HepG2 (cell line): ENCODE data around the gene SIRT5. TPM values are rescaled to one million over a fixed set of nuclear protein-coding genes. Genes with fewer than 3 reads are reported as not detected.

Experiments
- FOXA3 ChIP-seq: IDR thresholded peaks from 2 replicates; pipeline ENCODE4 v1.6.1; 2016; ENCODE audit warnings: missing genetic modification reagents, missing compliant biosample characterization
- HNF4G ChIP-seq, 2 experiments: sonication (generic) in 1 of 2; formaldehyde crosslinking in 1 of 2; IDR thresholded peaks; 2 replicates each; pipeline versions ENCODE4 v1.4.0 to v1.6.1; 2011 to 2020; ENCODE audit warnings: borderline replicate concordance in 2 of 2, low read depth in 2 of 2, mild to moderate bottlenecking in 2 of 2, low read length in 1 of 2, missing genetic modification reagents in 1 of 2, moderate library complexity in 1 of 2
- KDM5A ChIP-seq: fragments of 200-600 bp; sonication (generic); IDR thresholded peaks from 2 replicates; pipeline ENCODE4 v1.7.0; 2018; ENCODE audit warnings: antibody characterized with exemption, mild to moderate bottlenecking, low read length, borderline replicate concordance
- KLF9 ChIP-seq: IDR thresholded peaks from 2 replicates; pipeline ENCODE4 v1.6.1; 2016; ENCODE audit warnings: low read depth
- MED1 ChIP-seq: sonication (generic); formaldehyde crosslinking; IDR thresholded peaks from 2 replicates; pipeline ENCODE4 v1.4.0; 2020; ENCODE audit warnings: missing genetic modification reagents
- PAX8 ChIP-seq: sonication (generic); formaldehyde crosslinking; IDR thresholded peaks from 2 replicates; pipeline ENCODE4 v1.8.0; 2022; ENCODE audit warnings: mild to moderate bottlenecking, missing genetic modification reagents, borderline replicate concordance
- PRPF4 ChIP-seq: fragments of 200-400 bp; formaldehyde crosslinking; IDR thresholded peaks from 2 replicates; pipeline ENCODE4 v1.6.1; 2016; ENCODE audit warnings: low read length, low read depth; ENCODE audit not compliant: poor library complexity, severe bottlenecking
- RBM39 ChIP-seq: fragments of 200-400 bp; formaldehyde crosslinking; IDR thresholded peaks from one replicate; pipeline ENCODE4 v1.6.1; 2018; ENCODE audit warnings: antibody characterized with exemption, mild to moderate bottlenecking, low read depth, low read length; ENCODE audit not compliant: poor library complexity, severe bottlenecking
- RFX5 ChIP-seq: IDR thresholded peaks from 2 replicates; pipeline ENCODE4 v1.6.1; 2011; ENCODE audit warnings: low read depth, low read length, improper control_type of control experiment
- YY1 ChIP-seq: IDR thresholded peaks from 2 replicates; pipeline ENCODE4 v1.6.1; 2011; ENCODE audit warnings: low read length, low read depth, moderate library complexity, mild to moderate bottlenecking; ENCODE audit not compliant: insufficient read depth, insufficient replicate concordance
- ZNF260 ChIP-seq: sonication (generic); formaldehyde crosslinking; IDR thresholded peaks from 2 replicates; pipeline ENCODE4 v1.4.0; 2020; ENCODE audit warnings: missing genetic modification reagents, low read depth, mild to moderate bottlenecking, borderline replicate concordance
- ZNF430 ChIP-seq: sonication (generic); formaldehyde crosslinking; IDR thresholded peaks from 2 replicates; pipeline ENCODE4 v1.9.0; 2021; ENCODE audit warnings: mild to moderate bottlenecking, missing genetic modification reagents
- ZNF468 ChIP-seq: sonication (generic); formaldehyde crosslinking; IDR thresholded peaks from 2 replicates; pipeline ENCODE4 v1.8.0; 2022; ENCODE audit warnings: mild to moderate bottlenecking, moderate library complexity, missing genetic modification reagents
- ZNF556 ChIP-seq: sonication (generic); formaldehyde crosslinking; IDR thresholded peaks from 2 replicates; pipeline ENCODE4 v1.4.0; 2020; ENCODE audit warnings: mild to moderate bottlenecking, missing genetic modification reagents, borderline replicate concordance
- polyA plus RNA-seq, 8 experiments: library from polyadenylated mRNA; depleted of rRNA in 3 of 8; stranded (reverse) in 7 of 8; unstranded in 1 of 8; fragments of >200 nt; fragmentation: Illumina TruSeq in 4 of 8; extraction: Trizol in 4 of 8; gene quantifications; 2 replicates each; pipeline versions ENCODE4 v1.2.1 to v1.2.3, GENCODE V29; 2011 to 2016; ENCODE audit warnings: low read depth in 4 of 8, missing spikeins in 1 of 8, mixed read lengths in 1 of 8; ENCODE audit not compliant: insufficient read depth in 1 of 8
- total RNA-seq, 5 experiments: library from RNA; depleted of rRNA; stranded (reverse); fragments of >200 nt; fragmentation: Illumina TruSeq; extraction: Trizol; gene quantifications; 2 replicates each; pipeline ENCODE4 v1.2.3, GENCODE V29; 2016; ENCODE audit warnings: low read depth in 1 of 5
- TF ChIP-seq, protein P1 (sequence below): sonication (generic); formaldehyde crosslinking; IDR thresholded peaks from 2 replicates; pipeline ENCODE4 v1.4.0; 2020; ENCODE audit warnings: missing genetic modification reagents
- TF ChIP-seq, protein P2 (sequence below): sonication (generic); formaldehyde crosslinking; IDR thresholded peaks from 2 replicates; pipeline ENCODE4 v1.8.0; 2022; ENCODE audit warnings: mild to moderate bottlenecking, missing genetic modification reagents, moderate library complexity
- TF ChIP-seq, protein P3 (sequence below), 2 experiments: sonication (generic) in 1 of 2; formaldehyde crosslinking in 1 of 2; IDR thresholded peaks; 2 replicates each; pipeline versions ENCODE4 v1.4.0 to v1.6.1; 2016 to 2020; ENCODE audit warnings: borderline replicate concordance in 1 of 2, low read depth in 1 of 2, mild to moderate bottlenecking in 1 of 2, missing genetic modification reagents in 1 of 2
- TF ChIP-seq, protein P4 (sequence below): sonication (generic); formaldehyde crosslinking; IDR thresholded peaks from 2 replicates; pipeline ENCODE4 v1.8.1; 2023; ENCODE audit warnings: missing genetic modification reagents, mild to moderate bottlenecking, borderline replicate concordance
- TF ChIP-seq, protein P5 (sequence below): sonication (generic); formaldehyde crosslinking; IDR thresholded peaks from 2 replicates; pipeline ENCODE4 v1.4.0; 2020; ENCODE audit warnings: mild to moderate bottlenecking, missing genetic modification reagents

Gene SIRT5
- total and polyA plus RNA-seq, 2 of the 13 experiments (the other 11 are each of a cell fraction or from before 2014, with no cell fraction given) = 14.1 to 16.6 TPM

DNA sequence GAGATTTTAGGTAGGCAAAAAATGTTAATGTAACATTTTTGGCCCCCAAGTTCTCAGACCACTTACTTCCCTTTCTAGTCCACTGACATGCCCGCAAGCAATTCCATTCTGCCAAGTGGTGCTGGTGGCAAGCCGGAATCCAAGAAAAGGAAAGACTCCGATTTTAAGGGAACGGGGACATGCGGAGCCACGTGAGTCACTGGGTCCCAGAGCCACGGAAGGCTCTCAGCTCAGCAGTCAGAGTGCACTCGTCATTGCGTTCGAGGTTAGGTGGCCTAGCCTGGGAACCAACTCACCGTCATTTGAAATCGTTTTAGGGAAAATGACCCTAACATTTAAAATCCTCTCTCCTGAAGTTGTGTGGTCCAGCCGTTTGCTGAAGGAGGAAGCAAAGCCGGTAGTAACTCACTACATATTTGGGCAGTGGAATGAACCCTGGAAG is 711 bp upstream of the SIRT5 start (continued):
- TF ChIP-seq, protein P1, sequence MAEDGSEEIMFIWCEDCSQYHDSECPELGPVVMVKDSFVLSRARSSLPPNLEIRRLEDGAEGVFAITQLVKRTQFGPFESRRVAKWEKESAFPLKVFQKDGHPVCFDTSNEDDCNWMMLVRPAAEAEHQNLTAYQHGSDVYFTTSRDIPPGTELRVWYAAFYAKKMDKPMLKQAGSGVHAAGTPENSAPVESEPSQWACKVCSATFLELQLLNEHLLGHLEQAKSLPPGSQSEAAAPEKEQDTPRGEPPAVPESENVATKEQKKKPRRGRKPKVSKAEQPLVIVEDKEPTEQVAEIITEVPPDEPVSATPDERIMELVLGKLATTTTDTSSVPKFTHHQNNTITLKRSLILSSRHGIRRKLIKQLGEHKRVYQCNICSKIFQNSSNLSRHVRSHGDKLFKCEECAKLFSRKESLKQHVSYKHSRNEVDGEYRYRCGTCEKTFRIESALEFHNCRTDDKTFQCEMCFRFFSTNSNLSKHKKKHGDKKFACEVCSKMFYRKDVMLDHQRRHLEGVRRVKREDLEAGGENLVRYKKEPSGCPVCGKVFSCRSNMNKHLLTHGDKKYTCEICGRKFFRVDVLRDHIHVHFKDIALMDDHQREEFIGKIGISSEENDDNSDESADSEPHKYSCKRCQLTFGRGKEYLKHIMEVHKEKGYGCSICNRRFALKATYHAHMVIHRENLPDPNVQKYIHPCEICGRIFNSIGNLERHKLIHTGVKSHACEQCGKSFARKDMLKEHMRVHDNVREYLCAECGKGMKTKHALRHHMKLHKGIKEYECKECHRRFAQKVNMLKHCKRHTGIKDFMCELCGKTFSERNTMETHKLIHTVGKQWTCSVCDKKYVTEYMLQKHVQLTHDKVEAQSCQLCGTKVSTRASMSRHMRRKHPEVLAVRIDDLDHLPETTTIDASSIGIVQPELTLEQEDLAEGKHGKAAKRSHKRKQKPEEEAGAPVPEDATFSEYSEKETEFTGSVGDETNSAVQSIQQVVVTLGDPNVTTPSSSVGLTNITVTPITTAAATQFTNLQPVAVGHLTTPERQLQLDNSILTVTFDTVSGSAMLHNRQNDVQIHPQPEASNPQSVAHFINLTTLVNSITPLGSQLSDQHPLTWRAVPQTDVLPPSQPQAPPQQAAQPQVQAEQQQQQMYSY (CRISPR knock-in tag) = no peak
- TF ChIP-seq, protein P2, sequence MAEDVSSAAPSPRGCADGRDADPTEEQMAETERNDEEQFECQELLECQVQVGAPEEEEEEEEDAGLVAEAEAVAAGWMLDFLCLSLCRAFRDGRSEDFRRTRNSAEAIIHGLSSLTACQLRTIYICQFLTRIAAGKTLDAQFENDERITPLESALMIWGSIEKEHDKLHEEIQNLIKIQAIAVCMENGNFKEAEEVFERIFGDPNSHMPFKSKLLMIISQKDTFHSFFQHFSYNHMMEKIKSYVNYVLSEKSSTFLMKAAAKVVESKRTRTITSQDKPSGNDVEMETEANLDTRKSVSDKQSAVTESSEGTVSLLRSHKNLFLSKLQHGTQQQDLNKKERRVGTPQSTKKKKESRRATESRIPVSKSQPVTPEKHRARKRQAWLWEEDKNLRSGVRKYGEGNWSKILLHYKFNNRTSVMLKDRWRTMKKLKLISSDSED (CRISPR knock-in tag) = no peak
- TF ChIP-seq ZNF260 (CRISPR knock-in tag) = no peak
- TF ChIP-seq, protein P3, sequence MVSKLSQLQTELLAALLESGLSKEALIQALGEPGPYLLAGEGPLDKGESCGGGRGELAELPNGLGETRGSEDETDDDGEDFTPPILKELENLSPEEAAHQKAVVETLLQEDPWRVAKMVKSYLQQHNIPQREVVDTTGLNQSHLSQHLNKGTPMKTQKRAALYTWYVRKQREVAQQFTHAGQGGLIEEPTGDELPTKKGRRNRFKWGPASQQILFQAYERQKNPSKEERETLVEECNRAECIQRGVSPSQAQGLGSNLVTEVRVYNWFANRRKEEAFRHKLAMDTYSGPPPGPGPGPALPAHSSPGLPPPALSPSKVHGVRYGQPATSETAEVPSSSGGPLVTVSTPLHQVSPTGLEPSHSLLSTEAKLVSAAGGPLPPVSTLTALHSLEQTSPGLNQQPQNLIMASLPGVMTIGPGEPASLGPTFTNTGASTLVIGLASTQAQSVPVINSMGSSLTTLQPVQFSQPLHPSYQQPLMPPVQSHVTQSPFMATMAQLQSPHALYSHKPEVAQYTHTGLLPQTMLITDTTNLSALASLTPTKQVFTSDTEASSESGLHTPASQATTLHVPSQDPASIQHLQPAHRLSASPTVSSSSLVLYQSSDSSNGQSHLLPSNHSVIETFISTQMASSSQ (IDR thresholded peaks at IDR 0.05; ENCODE audit: low read depth) = no peak
- TF ChIP-seq, protein P3 (CRISPR knock-in tag; IDR thresholded peaks at IDR 0.05; ENCODE audit: borderline replicate concordance) = no peak
- peak; percentile 24; the same call in 1 of the 2 replicates for TF ChIP-seq MED1 (CRISPR knock-in tag)
- no peak for TF ChIP-seq ZNF556 (CRISPR knock-in tag)
- TF ChIP-seq, protein P4, sequence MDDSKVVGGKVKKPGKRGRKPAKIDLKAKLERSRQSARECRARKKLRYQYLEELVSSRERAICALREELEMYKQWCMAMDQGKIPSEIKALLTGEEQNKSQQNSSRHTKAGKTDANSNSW (CRISPR knock-in tag) = no peak
- no peak for TF ChIP-seq PRPF4
- no peak for TF ChIP-seq FOXA3 (CRISPR knock-in tag)
- TF ChIP-seq RFX5 = no peak
- TF ChIP-seq, protein P5, sequence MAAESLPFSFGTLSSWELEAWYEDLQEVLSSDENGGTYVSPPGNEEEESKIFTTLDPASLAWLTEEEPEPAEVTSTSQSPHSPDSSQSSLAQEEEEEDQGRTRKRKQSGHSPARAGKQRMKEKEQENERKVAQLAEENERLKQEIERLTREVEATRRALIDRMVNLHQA (CRISPR knock-in tag) = no peak
- TF ChIP-seq PAX8 (CRISPR knock-in tag) = no peak
- TF ChIP-seq KDM5A = no peak
- TF ChIP-seq KLF9 (CRISPR knock-in tag) = no peak
- peak; percentile 41; the same call in 1 of the 2 replicates for TF ChIP-seq ZNF430 (CRISPR knock-in tag)
- TF ChIP-seq YY1 = no peak
- no peak for TF ChIP-seq HNF4G (IDR thresholded peaks at IDR 0.05; ENCODE audit: borderline replicate concordance, low read depth, low read length)
- TF ChIP-seq HNF4G (CRISPR knock-in tag; IDR thresholded peaks at IDR 0.05; ENCODE audit: borderline replicate concordance, low read depth) = no peak
- TF ChIP-seq ZNF468 (CRISPR knock-in tag) = no peak
- no peak for TF ChIP-seq RBM39
